Activated B cell treated with CpG ODN at 0.5 μM for 24 hours (primary cell): ENCODE data around the gene RPS6KB2. TPM values are rescaled to one million over a fixed set of nuclear protein-coding genes. Genes with fewer than 3 reads are reported as not detected.
A peak's percentile ranks its signal among the peaks of the same experiment; 100 is the strongest.

Source experiments
- ATAC-seq: fragments of 200-7000 bp; cut with Tn5 transposase; one replicate; pipeline ENCODE4 v1.10.0; 2021; ENCODE audit warnings: low read depth, mild to moderate bottlenecking, moderate library complexity
- CTCF ChIA-PET: fragments of 350-600 bp; sonication (Branson Sonifier 250); formaldehyde crosslinking; loops from one replicate; lab custom pipeline; 2021; ENCODE audit warnings: antibody characterized with exemption; lab: Charles Lee
- POLR2A ChIA-PET: fragments of 350-600 bp; sonication (Branson Sonifier 250); formaldehyde crosslinking; loops from one replicate; lab custom pipeline; 2021; ENCODE audit warnings: antibody characterized with exemption; lab: Charles Lee
- DNase-seq: peaks from one replicate; pipeline ENCODE4 v3.0.0; 2022
- H3K27ac Mint-ChIP-seq: one replicate; pipeline ENCODE4 v1.8.0; 2020; ENCODE audit warnings: mixed read lengths
- H3K27me3 Mint-ChIP-seq: one replicate; pipeline ENCODE4 v1.8.0; 2021; ENCODE audit warnings: mixed read lengths
- H3K36me3 Mint-ChIP-seq: one replicate; pipeline ENCODE4 v1.8.0; 2021; ENCODE audit warnings: low read depth, mixed read lengths
- H3K4me1 Mint-ChIP-seq: one replicate; pipeline ENCODE4 v1.8.0; 2021; ENCODE audit warnings: mixed read lengths
- H3K4me3 Mint-ChIP-seq: one replicate; pipeline ENCODE4 v1.8.0; 2020; ENCODE audit warnings: mild to moderate bottlenecking, mixed read lengths
- H3K9me3 Mint-ChIP-seq: one replicate; pipeline ENCODE4 v1.8.0; 2020; ENCODE audit warnings: mixed read lengths
- CTCF ChIP-seq: fragments of 200-600 bp; IDR thresholded peaks from one replicate; pipeline ENCODE4 v1.8.0; 2022; ENCODE audit warnings: antibody characterized with exemption, mild to moderate bottlenecking
- intact Hi-C: fragments of 100-400 bp; cut with micrococcal nuclease; formaldehyde crosslinking; loops from one replicate; pipeline ENCODE4 v1.15.1; 2024
- total RNA-seq: library from RNA; stranded (reverse); gene quantifications from 2 replicates; pipeline ENCODE4 v1.2.3, GENCODE V29; 2022

Gene RPS6KB2
- total RNA-seq, 1 donor from 2014 or later, result 74.5 TPM

GRCh38 chr11:67441098-67441563 is 12.8 kb downstream of the RPS6KB2 start:
- intact Hi-C loops, result no loop called here
- CTCF ChIA-PET, result interaction anchor here (1.1 kb wide), 1 partner anchor 39 kb away, joined by 3 read pairs; the partner anchor contains the start of gene PPP1CA
- peak; percentile 39 for DNase-seq
- peaks cover 83% of the 10 kb centered on the region for H3K4me1 Mint-ChIP-seq
- ATAC-seq, result no peak
- POLR2A ChIA-PET, result interaction anchor here (0.6 to 26.0 kb wide), 16 partner anchors 9 to 90 kb away, joined by 3 to 1417 read pairs (median 6); partner anchors contain the start of genes AIP, CABP4, CLCF1 and CORO1B
- peak overlapping the region; percentile 88 for H3K27ac Mint-ChIP-seq
- no peaks in the 10 kb centered on the region for H3K27me3 Mint-ChIP-seq
- H3K4me3 Mint-ChIP-seq, result peak overlapping the region; percentile 13
- H3K36me3 Mint-ChIP-seq, result peaks cover 19% of the 10 kb centered on the region
- no peak for TF ChIP-seq CTCF
- H3K9me3 Mint-ChIP-seq, result no peaks in the 10 kb centered on the region

GRCh38 chr11:67441731-67442351 is 13.5 kb downstream of the RPS6KB2 start:
- ATAC-seq, result no peak
- DNase-seq, result peak; percentile 31
- H3K4me1 Mint-ChIP-seq, result peaks cover 84% of the 10 kb centered on the region
- ChIA-PET CTCF (interaction anchor here (1.1 kb wide), 1 partner anchor 40 kb away, joined by 3 read pairs; the partner anchor contains the start of gene PPP1CA), POLR2A (interaction anchor here (0.6 to 26.0 kb wide), 14 partner anchors 9 to 91 kb away, joined by 3 to 1417 read pairs (median 7); partner anchors contain the start of genes AIP, CABP4, CLCF1 and CORO1B)
- peak overlapping the region; percentile 77 for H3K4me3 Mint-ChIP-seq
- peak overlapping the region; percentile 89 for H3K27ac Mint-ChIP-seq
- TF ChIP-seq CTCF, result no peak
- H3K36me3 Mint-ChIP-seq, result peaks cover 12% of the 10 kb centered on the region
- intact Hi-C loops, result loop anchor here (2.0 kb wide), 1 partner anchor 13 kb away; the partner anchor contains the start of gene RPS6KB2
- no peaks in the 10 kb centered on the region for H3K27me3 Mint-ChIP-seq
- H3K9me3 Mint-ChIP-seq, result no peaks in the 10 kb centered on the region

- ChIA-PET CTCF (interaction anchor here (1.4 to 1.8 kb wide), 2 partner anchors 16 to 26 kb away, joined by 3 to 6 read pairs; partner anchors contain the start of gene TMEM134), POLR2A (interaction anchor here (0.6 to 33.4 kb wide), 14 partner anchors 4 to 208 kb away, joined by 3 to 1417 read pairs (median 4); partner anchors contain the start of genes ACY3, AIP, CABP4 and CORO1B)
- H3K27ac Mint-ChIP-seq, result peak overlapping the region; percentile 89
- TF ChIP-seq CTCF, result no peak
- intact Hi-C loops, result loop anchor here (1.0 to 2.0 kb wide), 2 partner anchors 14 to 18 kb away; partner anchors contain the start of gene RPS6KB2
- peaks cover 6% of the 10 kb centered on the region for H3K36me3 Mint-ChIP-seq
- peaks cover 90% of the 10 kb centered on the region for H3K4me1 Mint-ChIP-seq
- H3K4me3 Mint-ChIP-seq, result peak overlapping the region; percentile 77
- H3K27me3 Mint-ChIP-seq, result no peaks in the 10 kb centered on the region
- ATAC-seq, result no peak
- H3K9me3 Mint-ChIP-seq, result no peaks in the 10 kb centered on the region
- peak; percentile 30 for DNase-seq
Observed at GRCh38 chr11:67442504-67443404, 14.5 kb downstream of the RPS6KB2 start.

GRCh38 chr11:67445515-67445914 is 17.2 kb downstream of the RPS6KB2 start:
- ATAC-seq (no peak), DNase-seq (no peak)
- no peaks in the 10 kb centered on the region for H3K27me3 Mint-ChIP-seq
- peak overlapping the region; percentile 94 for H3K27ac Mint-ChIP-seq
- peak overlapping the region; percentile 72 for H3K4me3 Mint-ChIP-seq
- no peak for TF ChIP-seq CTCF
- H3K36me3 Mint-ChIP-seq, result no peaks in the 10 kb centered on the region
- intact Hi-C loops, result no loop called here
- POLR2A ChIA-PET, result interaction anchor here (0.6 to 33.4 kb wide), 6 partner anchors 6 to 42 kb away, joined by 3 to 1417 read pairs (median 46); partner anchors contain the start of genes AIP, CABP4, CORO1B and GPR152
- CTCF ChIA-PET, result interaction anchor here (0.9 kb wide), 1 partner anchor 15 kb away, joined by 4 read pairs; no protein-coding TSS in a partner anchor
- no peaks in the 10 kb centered on the region for H3K9me3 Mint-ChIP-seq
- peaks cover 88% of the 10 kb centered on the region for H3K4me1 Mint-ChIP-seq
